ENCODE results near the gene SLC30A2. TPM values are rescaled to one million over a fixed set of nuclear protein-coding genes. Genes with fewer than 3 reads are reported as not detected.

The SLC30A2 gene
- total RNA-seq, 4 donors from 2014 or later: not detected

DNA sequence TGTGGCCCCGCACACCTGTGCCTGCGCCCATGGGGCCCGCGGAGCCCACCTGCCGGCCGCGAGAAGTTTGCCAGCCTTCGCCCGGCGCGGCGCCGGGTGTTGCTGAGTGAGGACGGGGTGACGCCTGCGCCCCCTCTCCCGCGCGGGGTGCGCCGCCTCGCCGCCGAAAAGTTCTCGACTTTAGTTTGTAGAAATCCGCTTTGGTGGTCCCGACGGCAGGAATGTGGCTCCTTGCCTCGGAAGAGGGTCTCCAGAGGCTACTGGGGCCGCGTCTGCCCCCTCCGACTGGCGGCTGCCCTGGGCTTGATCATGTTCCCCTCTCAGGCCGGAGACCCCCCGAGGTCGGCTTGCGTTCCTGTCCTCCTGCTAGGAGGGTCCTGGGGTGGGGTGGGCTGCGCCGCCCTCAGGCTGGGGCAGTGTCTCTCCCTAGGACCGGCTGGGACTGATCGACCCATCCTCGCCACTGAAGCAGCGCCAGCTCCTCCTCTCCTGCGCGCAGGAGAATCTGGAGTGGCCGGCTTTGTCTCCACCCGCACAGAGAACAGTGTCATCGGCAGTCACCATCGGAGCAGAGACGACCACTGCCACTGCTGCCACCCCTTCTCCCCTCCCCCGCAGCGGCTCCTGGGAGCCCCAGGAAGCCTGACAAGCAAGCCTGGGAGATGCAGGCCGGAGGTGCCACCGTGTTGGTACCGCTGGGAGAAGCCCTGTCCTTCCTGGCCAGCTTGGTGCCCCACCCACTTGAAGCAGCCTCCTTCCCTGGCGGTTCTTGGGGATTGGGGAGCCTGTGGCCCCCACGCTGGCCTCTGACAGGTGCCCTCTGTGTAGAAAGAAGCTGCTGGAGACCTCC lies 553 bp upstream of the SLC30A2 start:
- Histone ChIP-seq H3K9me3 (no peaks in the 10 kb centered on the region), H3K27ac (no peak overlapping the region), H3K27me3 (peaks cover 9 to 100% (median 16%) of the 10 kb centered on the region in 4 donors), H3K4me1 (peaks cover 7 to 18% (median 16%) of the 10 kb centered on the region in 3 donors), H3K36me3 (no peaks in the 10 kb centered on the region), H3K4me3 (peak overlapping the region in 3 of 4 donors; percentile 2 to 52 (median 32))
- WGBS, 2 donors: 12 to 30% methylated on average over 2 to 3 of the region's 57 CpGs
- no peak for DNase-seq
- intact Hi-C loops (cut with DNase I): no loop called here
- no peak for TF ChIP-seq POLR2A (IDR thresholded peaks at IDR 0.05)
- TF ChIP-seq, protein P1, sequence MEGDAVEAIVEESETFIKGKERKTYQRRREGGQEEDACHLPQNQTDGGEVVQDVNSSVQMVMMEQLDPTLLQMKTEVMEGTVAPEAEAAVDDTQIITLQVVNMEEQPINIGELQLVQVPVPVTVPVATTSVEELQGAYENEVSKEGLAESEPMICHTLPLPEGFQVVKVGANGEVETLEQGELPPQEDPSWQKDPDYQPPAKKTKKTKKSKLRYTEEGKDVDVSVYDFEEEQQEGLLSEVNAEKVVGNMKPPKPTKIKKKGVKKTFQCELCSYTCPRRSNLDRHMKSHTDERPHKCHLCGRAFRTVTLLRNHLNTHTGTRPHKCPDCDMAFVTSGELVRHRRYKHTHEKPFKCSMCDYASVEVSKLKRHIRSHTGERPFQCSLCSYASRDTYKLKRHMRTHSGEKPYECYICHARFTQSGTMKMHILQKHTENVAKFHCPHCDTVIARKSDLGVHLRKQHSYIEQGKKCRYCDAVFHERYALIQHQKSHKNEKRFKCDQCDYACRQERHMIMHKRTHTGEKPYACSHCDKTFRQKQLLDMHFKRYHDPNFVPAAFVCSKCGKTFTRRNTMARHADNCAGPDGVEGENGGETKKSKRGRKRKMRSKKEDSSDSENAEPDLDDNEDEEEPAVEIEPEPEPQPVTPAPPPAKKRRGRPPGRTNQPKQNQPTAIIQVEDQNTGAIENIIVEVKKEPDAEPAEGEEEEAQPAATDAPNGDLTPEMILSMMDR (IDR thresholded peaks at IDR 0.05): no peak

DNA sequence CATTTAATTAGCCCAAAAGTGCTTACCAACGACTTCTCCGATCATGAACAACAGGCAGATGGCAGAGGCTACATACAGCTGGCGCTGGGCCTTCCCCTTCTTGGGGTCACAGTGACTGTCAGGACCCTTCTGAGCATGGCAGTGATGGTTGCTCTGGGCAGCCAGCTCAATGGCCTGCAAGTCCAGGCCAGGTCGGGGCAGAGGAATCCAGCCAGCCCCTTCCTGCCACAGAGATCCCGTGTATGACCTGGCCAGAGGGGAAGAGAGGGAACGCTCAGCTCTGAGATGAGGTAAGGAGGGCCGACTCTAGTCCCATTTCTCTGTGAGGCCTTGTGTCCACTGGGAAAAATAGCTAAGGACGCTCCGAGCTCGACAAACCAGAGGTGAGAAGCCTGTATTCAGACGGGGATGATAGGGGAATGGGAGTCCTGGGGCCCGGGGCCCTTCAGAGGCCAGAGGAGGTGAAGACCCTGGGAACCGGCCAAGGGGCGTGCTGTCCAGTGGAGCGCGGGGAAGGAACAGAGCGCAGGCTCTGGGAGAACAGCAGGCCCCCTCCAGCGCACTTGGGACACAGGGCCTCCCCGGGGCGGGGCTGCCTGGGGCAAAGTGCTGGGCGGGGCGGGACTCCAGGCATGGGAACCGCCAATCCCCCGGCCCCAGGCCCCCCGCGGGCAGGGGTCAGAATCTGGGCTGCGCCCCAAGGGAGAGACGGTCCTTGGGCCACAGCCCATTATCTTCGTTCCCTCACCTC lies 772 bp downstream of the SLC30A2 start:
- TF ChIP-seq, protein P1 (IDR thresholded peaks at IDR 0.05): no peak
- no peak for TF ChIP-seq POLR2A (IDR thresholded peaks at IDR 0.05)

DNA sequence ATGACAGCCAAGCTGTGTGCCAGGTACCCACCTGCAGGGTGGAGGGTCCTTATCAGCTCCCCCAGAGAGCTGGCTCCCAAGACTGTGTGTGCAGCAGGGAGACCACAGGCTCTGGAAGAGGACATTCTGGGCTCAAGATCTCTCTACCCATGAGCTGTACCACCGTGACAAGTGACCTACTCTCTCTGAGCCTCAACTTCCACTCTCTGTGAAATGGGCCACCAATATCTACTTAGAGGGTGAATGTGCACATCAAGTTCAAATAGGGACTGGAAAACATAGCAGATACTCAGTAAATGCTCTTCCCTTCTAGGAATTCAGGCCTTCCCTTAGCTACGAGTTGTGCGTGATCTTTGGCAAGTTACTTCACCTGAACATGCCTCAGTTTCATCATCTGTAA lies 1.5 kb downstream of the SLC30A2 start:
- TF ChIP-seq, protein P1 (IDR thresholded peaks at IDR 0.05): no peak
- TF ChIP-seq POLR2A (IDR thresholded peaks at IDR 0.05): no peak
- no peak overlapping the region for H3K4me3 ChIP-seq
- intact Hi-C loops (cut with DNase I): no loop called here
- no peaks in the 10 kb centered on the region for H3K9me3 ChIP-seq
- DNase-seq: no peak
- H3K4me1 ChIP-seq: peaks cover 7 to 18% (median 16%) of the 10 kb centered on the region in 3 donors
- H3K36me3 ChIP-seq: no peaks in the 10 kb centered on the region
- no peak overlapping the region for H3K27ac ChIP-seq
- peaks cover 9 to 93% (median 16%) of the 10 kb centered on the region in 4 donors for H3K27me3 ChIP-seq
- WGBS, 2 donors: 79 to 97% methylated on average over 3 of the region's 3 CpGs

More for the DNA sequence above, 772 bp downstream of the SLC30A2 start:
- peaks cover 9 to 96% (median 16%) of the 10 kb centered on the region in 4 donors for H3K27me3 ChIP-seq
- no peaks in the 10 kb centered on the region for H3K36me3 ChIP-seq
- H3K27ac ChIP-seq: no peak overlapping the region
- peak overlapping the region in 2 of 4 donors; percentile 32 to 52 for H3K4me3 ChIP-seq
- H3K9me3 ChIP-seq: no peaks in the 10 kb centered on the region
- peaks cover 7 to 18% (median 16%) of the 10 kb centered on the region in 3 donors for H3K4me1 ChIP-seq
- DNase-seq: no peak
- intact Hi-C loops (cut with DNase I): no loop called here
- WGBS, 2 donors: 33 to 84% methylated on average over 2 to 10 of the region's 29 CpGs

DNA sequence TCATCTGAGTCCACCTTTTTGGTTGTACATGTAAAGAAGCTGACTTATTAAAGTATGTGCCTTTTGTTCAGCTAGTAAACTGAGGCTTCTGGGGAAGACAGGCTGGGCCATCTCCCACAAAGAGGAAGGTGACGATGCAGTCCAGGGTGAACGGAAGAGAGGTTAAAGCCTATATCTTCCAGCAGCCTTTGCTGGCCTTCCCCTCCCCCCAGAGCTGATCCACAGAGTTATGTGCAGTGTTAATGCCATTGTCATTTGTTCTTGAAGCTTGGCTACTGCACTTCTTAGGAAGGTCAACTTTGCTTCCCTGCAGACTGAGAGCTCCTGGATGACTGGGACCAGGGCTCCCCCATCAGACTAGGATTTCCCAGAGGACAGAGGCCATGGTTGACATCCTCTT lies 2.2 kb downstream of the SLC30A2 start:
- Histone ChIP-seq H3K9me3 (no peaks in the 10 kb centered on the region), H3K4me3 (no peak overlapping the region), H3K4me1 (peaks cover 7 to 18% (median 16%) of the 10 kb centered on the region in 3 donors), H3K27ac (no peak overlapping the region), H3K27me3 (peaks cover 9 to 93% (median 16%) of the 10 kb centered on the region in 4 donors), H3K36me3 (no peaks in the 10 kb centered on the region)
- no peak for TF ChIP-seq POLR2A (IDR thresholded peaks at IDR 0.05)
- TF ChIP-seq, protein P1 (IDR thresholded peaks at IDR 0.05): no peak
- WGBS, 2 donors: 77 to 87% methylated on average over 2 of the region's 2 CpGs
- DNase-seq: no peak
- intact Hi-C loops (cut with DNase I): no loop called here

DNA sequence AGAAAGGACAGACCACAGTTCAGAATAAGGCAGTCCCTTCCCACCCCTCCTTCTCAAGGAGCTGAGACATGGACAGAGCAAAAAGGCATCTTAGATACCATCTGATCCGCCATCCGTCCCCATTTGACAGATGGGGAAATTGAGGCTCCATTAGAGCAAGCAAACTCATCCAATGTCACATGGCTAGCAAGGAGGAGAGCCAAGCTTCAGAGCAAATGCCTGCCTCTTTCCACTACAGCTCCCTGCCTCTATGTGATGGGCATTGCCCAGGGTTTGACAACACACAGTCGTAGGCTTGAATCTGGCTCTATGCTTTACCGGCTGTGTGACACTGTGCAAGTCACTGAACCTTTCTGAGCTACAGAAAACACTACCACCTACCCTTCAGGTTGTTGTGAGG lies 3.9 kb downstream of the SLC30A2 start:
- Histone ChIP-seq H3K36me3 (no peaks in the 10 kb centered on the region), H3K27me3 (peaks cover 9 to 83% (median 15%) of the 10 kb centered on the region in 4 donors)

More for the DNA sequence above, 3.9 kb downstream of the SLC30A2 start:
- H3K4me1 ChIP-seq: peaks cover 7 to 18% (median 16%) of the 10 kb centered on the region in 3 donors
- H3K9me3 ChIP-seq: no peaks in the 10 kb centered on the region
- WGBS, 2 donors: 90 to 92% methylated on average over 2 of the region's 4 CpGs
- H3K27ac ChIP-seq: no peak overlapping the region
- no peak for DNase-seq
- H3K4me3 ChIP-seq: no peak overlapping the region
- intact Hi-C loops (cut with DNase I): no loop called here
- no peak for TF ChIP-seq POLR2A (IDR thresholded peaks at IDR 0.05)
- TF ChIP-seq, protein P1 (IDR thresholded peaks at IDR 0.05): no peak

All from esophagus squamous epithelium (tissue), 5 donors.